A549 (cell line): Measurements from ENCODE around the gene ZFPM1.

ENCODE experiments used
- SMC3 ChIP-seq: fragments of >200 bp; sonication (Bioruptor Twin); formaldehyde crosslinking; IDR thresholded peaks from 3 replicates; pipeline ENCODE4 v1.6.1; 2018; ENCODE audit warnings: inconsistent platforms
- TF ChIP-seq, protein P1 (sequence below): fragments of >200 bp; sonication (Bioruptor Twin); formaldehyde crosslinking; IDR thresholded peaks from 3 replicates; pipeline ENCODE4 v1.5.1; 2016

DNA sequence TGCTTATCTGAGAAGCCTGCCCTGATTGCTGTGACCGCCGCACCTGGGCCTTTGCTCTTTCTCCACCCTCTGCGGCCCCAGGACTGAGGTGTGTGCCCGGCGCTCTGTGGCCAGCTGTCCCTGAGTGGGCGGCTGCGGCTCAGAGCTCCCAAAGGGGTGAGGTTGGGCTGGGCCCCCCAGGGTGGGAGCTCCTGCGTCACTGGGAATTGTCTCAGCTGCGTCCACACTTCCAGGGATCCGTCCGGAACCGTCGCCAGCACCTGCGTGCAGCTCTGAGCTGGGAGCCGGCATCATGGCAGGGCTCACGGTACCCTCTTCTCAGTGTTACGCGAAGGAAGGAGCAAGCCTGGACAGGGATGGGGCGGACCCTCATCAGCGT lies 46.0 kb upstream of the ZFPM1 start:
- TF ChIP-seq, protein P1, sequence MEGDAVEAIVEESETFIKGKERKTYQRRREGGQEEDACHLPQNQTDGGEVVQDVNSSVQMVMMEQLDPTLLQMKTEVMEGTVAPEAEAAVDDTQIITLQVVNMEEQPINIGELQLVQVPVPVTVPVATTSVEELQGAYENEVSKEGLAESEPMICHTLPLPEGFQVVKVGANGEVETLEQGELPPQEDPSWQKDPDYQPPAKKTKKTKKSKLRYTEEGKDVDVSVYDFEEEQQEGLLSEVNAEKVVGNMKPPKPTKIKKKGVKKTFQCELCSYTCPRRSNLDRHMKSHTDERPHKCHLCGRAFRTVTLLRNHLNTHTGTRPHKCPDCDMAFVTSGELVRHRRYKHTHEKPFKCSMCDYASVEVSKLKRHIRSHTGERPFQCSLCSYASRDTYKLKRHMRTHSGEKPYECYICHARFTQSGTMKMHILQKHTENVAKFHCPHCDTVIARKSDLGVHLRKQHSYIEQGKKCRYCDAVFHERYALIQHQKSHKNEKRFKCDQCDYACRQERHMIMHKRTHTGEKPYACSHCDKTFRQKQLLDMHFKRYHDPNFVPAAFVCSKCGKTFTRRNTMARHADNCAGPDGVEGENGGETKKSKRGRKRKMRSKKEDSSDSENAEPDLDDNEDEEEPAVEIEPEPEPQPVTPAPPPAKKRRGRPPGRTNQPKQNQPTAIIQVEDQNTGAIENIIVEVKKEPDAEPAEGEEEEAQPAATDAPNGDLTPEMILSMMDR: no peak
- TF ChIP-seq SMC3: no peak
